ENCODE results near the gene SIPA1L3.

The SIPA1L3 gene

DNA sequence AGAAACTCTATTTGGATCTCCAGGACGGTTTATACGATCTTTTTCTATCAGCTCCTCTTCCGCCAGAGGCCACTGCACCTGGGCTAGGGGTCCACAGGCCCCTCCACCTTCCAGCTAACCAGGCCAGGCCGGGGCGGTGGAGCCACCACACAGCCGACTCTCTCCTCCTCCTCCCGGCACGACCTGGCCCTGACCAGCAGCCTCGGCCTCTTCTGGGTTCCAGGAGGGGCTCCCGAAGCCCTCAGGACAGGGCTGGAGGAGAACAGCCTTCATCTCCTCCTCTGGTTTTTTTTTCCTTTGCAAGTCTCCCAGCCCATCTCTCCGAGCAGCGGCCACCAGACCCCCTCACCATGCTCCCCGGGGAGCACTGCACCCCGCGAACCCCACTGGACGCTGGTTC lies 299.9 kb downstream of the SIPA1L3 start:
- DNase-seq (ENCODE audit: low read depth), result no peak
- H3K4me3 ChIP-seq (ENCODE audit: low read depth, low read length), result no peak overlapping the region
- TF ChIP-seq, protein P1, sequence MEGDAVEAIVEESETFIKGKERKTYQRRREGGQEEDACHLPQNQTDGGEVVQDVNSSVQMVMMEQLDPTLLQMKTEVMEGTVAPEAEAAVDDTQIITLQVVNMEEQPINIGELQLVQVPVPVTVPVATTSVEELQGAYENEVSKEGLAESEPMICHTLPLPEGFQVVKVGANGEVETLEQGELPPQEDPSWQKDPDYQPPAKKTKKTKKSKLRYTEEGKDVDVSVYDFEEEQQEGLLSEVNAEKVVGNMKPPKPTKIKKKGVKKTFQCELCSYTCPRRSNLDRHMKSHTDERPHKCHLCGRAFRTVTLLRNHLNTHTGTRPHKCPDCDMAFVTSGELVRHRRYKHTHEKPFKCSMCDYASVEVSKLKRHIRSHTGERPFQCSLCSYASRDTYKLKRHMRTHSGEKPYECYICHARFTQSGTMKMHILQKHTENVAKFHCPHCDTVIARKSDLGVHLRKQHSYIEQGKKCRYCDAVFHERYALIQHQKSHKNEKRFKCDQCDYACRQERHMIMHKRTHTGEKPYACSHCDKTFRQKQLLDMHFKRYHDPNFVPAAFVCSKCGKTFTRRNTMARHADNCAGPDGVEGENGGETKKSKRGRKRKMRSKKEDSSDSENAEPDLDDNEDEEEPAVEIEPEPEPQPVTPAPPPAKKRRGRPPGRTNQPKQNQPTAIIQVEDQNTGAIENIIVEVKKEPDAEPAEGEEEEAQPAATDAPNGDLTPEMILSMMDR (conservative IDR thresholded peaks at IDR 0.05; ENCODE audit: low read depth, low read length), result no peak

DNA sequence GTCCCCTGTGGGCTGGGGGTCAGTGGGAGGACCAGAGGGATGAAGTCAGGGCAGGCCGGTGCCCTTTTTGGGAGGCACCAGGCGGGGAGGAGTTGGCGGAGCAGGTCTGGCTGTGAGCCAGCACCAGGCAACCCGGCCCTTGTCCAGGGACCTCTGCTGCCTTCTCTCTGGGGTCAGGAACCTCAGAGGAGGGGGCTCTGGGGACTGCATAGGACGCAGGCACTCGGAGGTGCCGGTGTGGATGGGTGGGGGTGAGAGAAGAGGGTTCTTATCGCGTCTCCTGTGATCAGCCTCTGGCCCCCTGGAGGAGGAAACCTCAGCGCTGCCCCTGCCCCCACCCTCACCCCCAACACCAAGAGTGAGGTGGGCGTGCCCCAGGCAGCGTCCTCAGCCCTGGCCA lies 300.5 kb downstream of the SIPA1L3 start:
- H3K4me3 ChIP-seq (ENCODE audit: low read depth, low read length), result no peak overlapping the region
- no peak for DNase-seq (ENCODE audit: low read depth)
- TF ChIP-seq, protein P1 (conservative IDR thresholded peaks at IDR 0.05; ENCODE audit: low read depth, low read length), result no peak

DNA sequence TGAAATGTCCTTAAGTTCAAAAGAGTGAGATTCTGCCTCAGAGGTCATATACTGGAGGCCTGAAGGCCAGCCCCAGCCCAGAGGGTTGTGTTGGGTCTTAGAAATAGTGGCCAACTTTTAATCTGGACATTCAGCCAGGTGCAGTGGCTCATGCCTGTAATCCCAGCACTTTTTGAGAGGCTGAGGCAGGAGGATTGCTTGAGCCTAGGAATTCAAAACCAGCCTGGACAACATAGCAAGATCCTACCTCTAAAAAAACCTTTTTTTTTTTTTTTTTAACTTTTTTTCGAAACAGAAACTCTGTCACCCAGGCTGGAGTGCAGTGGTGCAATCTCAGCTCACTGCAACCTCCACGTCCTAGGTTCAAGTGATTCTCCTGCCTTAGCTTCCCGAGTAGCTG lies 301.6 kb downstream of the SIPA1L3 start:
- no peak overlapping the region for H3K4me3 ChIP-seq (ENCODE audit: low read depth, low read length)
- TF ChIP-seq, protein P1 (conservative IDR thresholded peaks at IDR 0.05; ENCODE audit: low read depth, low read length), result no peak
- DNase-seq (ENCODE audit: low read depth), result no peak

DNA sequence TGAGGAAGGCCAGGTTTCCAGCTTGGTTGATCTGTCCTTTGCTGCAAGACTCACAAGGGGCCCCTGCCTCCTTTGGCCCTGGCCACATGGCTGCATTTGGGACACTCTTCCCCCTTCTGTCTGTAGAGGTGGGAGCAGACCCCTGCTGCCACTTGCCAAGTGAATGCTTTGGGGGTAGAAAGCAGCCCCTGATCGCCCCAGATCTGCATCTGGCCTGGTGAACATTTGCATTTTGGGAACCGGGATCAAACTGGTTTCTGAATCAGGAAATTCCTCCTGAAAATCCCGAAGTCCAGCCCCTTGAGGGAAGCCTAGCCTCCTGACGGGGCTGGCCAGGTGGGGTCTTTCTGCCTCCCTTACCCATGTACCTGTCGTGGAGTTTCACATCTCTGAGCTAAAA lies 302.1 kb downstream of the SIPA1L3 start:
- no peak for DNase-seq (ENCODE audit: low read depth)
- H3K4me3 ChIP-seq (ENCODE audit: low read depth, low read length), result no peak overlapping the region
- TF ChIP-seq, protein P1 (conservative IDR thresholded peaks at IDR 0.05; ENCODE audit: low read depth, low read length), result no peak

DNA sequence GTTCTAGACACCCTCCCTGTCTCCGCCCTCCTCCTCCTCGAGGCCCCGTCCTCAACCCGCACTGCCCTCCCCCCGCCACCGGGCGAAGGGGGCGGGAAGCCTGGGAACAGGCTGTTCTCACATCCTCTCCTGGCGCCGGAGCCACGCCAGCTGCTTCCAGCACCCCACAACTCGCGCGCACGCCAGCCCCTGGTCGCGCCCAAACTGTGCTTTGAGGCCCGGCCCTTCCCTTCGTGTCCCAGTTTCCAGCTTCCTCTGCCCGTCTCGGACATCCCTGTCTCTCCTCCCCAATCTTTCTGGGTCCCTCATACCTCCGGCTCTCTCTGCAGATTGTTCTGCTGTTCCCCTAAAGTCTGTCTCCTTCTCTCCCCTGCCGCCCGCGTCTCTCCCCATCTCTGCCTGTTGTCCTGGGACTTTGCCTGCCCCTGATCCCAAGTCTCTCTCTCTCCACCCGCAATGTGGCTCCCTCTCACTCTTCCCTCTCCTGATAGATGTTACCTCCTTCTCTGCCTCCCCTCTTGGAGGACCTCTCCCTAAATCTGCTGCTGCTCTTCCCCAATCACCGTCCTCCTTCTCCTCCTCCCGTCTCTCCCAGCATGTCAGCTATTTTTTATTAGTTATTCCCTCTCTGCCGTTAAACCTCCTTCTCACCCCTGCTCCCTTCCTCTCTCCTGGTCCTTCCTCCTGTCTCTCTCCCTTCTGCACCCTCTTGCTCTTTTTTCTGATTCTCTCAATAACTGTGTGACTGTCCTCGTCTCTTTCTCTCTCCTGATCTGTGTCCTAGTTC lies 302.9 kb downstream of the SIPA1L3 start:
- DNase-seq (ENCODE audit: low read depth), result peak; percentile 27
- peak overlapping the region; percentile 37 for H3K4me3 ChIP-seq (ENCODE audit: low read depth, low read length)
- TF ChIP-seq, protein P1 (conservative IDR thresholded peaks at IDR 0.05; ENCODE audit: low read depth, low read length), result no peak

DNA sequence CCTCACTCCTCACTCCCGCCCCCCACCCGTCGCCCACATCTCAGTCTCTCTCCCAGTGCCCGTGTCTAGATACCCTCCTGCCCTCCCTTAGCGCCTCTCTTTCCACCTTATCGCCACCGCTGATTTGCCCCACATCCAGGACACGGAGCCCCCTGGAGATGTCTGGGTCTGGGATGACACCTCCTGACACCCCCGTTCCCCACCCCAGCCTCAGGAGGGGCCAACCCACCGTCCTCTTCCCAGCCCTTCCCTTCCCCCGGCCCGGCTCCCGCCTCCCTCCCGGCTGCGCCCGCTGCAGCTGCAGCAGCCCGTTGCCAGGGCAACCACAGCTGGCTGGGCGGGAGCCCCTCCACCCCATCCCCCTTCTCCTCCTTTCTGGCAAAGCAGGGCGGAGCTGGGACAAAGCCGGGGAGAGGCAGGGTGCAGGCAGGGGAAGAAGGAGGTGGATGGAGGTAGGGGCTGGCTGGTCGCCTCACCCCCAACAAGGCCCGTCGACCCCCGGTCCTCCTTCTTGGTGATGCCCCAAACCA lies 303.5 kb downstream of the SIPA1L3 start:
- peak; percentile 23 for DNase-seq (ENCODE audit: low read depth)
- TF ChIP-seq, protein P1 (conservative IDR thresholded peaks at IDR 0.05; ENCODE audit: low read depth, low read length), result no peak
- no peak overlapping the region for H3K4me3 ChIP-seq (ENCODE audit: low read depth, low read length)

DNA sequence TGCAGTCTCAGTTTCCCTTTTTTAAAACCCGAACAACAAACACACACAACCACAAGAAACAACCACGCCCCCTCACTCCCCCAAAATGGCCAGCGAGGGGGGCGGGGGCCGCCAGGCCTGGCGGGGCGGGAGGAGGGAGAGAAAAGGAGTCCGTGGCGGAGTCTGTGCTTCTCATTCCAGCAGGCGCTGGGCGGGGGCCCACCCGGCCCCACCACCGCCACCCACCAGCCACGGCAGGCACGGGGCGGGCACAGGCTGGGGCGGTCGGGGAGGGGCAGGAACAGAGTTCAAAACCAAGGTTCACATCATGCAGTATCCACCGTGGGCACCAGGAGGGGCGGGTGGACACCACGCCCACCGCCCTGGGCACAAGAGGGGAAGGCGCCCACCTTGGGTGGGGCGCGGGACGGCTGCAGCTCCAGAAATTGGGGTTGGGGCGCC lies 304.2 kb downstream of the SIPA1L3 start:
- no peak for DNase-seq (ENCODE audit: low read depth)
- TF ChIP-seq, protein P1 (conservative IDR thresholded peaks at IDR 0.05; ENCODE audit: low read depth, low read length), result no peak
- no peak overlapping the region for H3K4me3 ChIP-seq (ENCODE audit: low read depth, low read length)

Data from choroid plexus epithelial cell (primary cell).